Psoas muscle (tissue), 8 donors: ENCODE measurements around the gene PFDN2. TPM values are rescaled to one million over a fixed set of nuclear protein-coding genes. Genes with fewer than 3 reads are reported as not detected.

Source experiments
- ATAC-seq, 4 donors: fragments of 200-7000 bp; cut with Tn5 transposase; one replicate each; pipeline ENCODE4 v1.9.1; 2020; ENCODE audit warnings: moderate library complexity in 3 of 4, mild to moderate bottlenecking in 2 of 4
- DNase-seq, 2 donors: peaks; one replicate each; pipeline ENCODE4 v3.0.0-alpha.2; 2020
- H3K27ac ChIP-seq: fragments of 200-600 bp; one replicate; pipeline ENCODE4 v1.8.0; 2022
- H3K27me3 ChIP-seq, 3 donors: fragments of 200-600 bp in 1 of 3; one replicate each; pipeline versions ENCODE4 v1.6.1 to v1.8.0; 2013 to 2022; ENCODE audit warnings: low read length in 2 of 3, mild to moderate bottlenecking in 2 of 3, moderate library complexity in 1 of 3; ENCODE audit not compliant: insufficient read depth in 3 of 3
- H3K36me3 ChIP-seq, 2 donors: fragments of 200-600 bp in 1 of 2; one replicate each; pipeline versions ENCODE4 v1.6.1 to v1.8.0; 2013 to 2022; ENCODE audit warnings: low read depth in 1 of 2, mild to moderate bottlenecking in 1 of 2, moderate library complexity in 1 of 2; ENCODE audit not compliant: insufficient read depth in 1 of 2
- H3K4me1 ChIP-seq: fragments of 200-600 bp; one replicate; pipeline ENCODE4 v1.8.0; 2022
- H3K4me3 ChIP-seq: fragments of 200-600 bp; one replicate; pipeline ENCODE4 v1.8.0; 2022; ENCODE audit warnings: mild to moderate bottlenecking
- H3K9me3 ChIP-seq: fragments of 200-600 bp; one replicate; pipeline ENCODE4 v1.8.0; 2022
- CTCF ChIP-seq: fragments of 200-600 bp; IDR thresholded peaks from one replicate; pipeline ENCODE4 v1.8.0; 2022; ENCODE audit warnings: antibody characterized with exemption
- WGBS, 3 donors: extraction: QIAGEN DNeasy Blood & Tissue Kit; methylation state at CpG; one replicate each; pipeline versions ENCODE4 v1.1.6 to v1.1.7; 2013; 5-methylcytosine and 5-hydroxymethylcytosine counted together
- intact Hi-C, 2 donors: fragments of 100-400 bp; cut with DNase I; formaldehyde crosslinking; loops; one replicate each; pipeline versions ENCODE4 v1.11.0 to v1.14.2; 2022
- polyA plus RNA-seq, 3 donors: library from polyadenylated mRNA; stranded (reverse); fragments of 200-250 nt; gene quantifications; one replicate each; pipeline ENCODE4 v1.2.3, GENCODE V29; 2013
- total RNA-seq, 4 donors: library from RNA; stranded (reverse); fragmentation: NEBNext Ultra II Directional in 2 of 4; extraction: Animal tissue kit (Norgen Biotek cat#: 25700) in 2 of 4; gene quantifications; one replicate each; pipeline versions ENCODE4 v1.2.1 to v1.2.4, GENCODE V29; 2021 to 2023
- donor health status: healthy with polysubstance abuse.
- donor health status: DM: no; HTN: no; CAD: no; lungs with moderate emphysema.
- donor health status: Bipolar disorder and iron deficiency.
- donor health status: healthy.
- donor health status: DM: yes; HTN: yes; CAD: no.
- donor health status: DM: no; HTN: no; CAD: no.
- donor health status: DM: no; HTN: no; CAD: no.
- donor health status: DM: yes; HTN: yes; CAD: no.

The PFDN2 gene
- total and polyA plus RNA-seq, 7 donors = 60.2 to 759 (median 144) TPM

- TF ChIP-seq CTCF = no peak
- H3K4me3 ChIP-seq = peak overlapping the region; percentile 71
- no peaks in the 10 kb centered on the region for H3K9me3 ChIP-seq
- H3K27ac ChIP-seq = peak overlapping the region; percentile 92
- peaks cover 52% of the 10 kb centered on the region for H3K4me1 ChIP-seq
- 4 to 6% (median 5%) methylated on average over 11 of the region's 11 CpGs for WGBS, 3 donors
- DNase-seq (no peak), ATAC-seq (no peak)
- intact Hi-C loops = loop anchor here (2.0 to 5.0 kb wide), 2 partner anchors 22 to 86 kb away; partner anchors contain the start of gene USF1 (in 1 of the 2)
- H3K36me3 ChIP-seq = peaks cover 7 to 24% of the 10 kb centered on the region in 2 donors
- no peaks in the 10 kb centered on the region for H3K27me3 ChIP-seq
Observed at GRCh38 chr1:161133220-161133740, 15.4 kb upstream of the PFDN2 start.

GRCh38 chr1:161132410-161133219 is 14.8 kb upstream of the PFDN2 start, which contains the start of gene DEDD:
DEDD (minus strand) TSS chr1:161132667; CDS start chr1:161124462, 8,205 bp downstream.
- no peaks in the 10 kb centered on the region for H3K9me3 ChIP-seq
- peak within 1 kb of the TSS; percentile 92 for H3K27ac ChIP-seq
- ATAC-seq (peak; percentile 94 to 96 (median 95)), DNase-seq (peak; percentile 95 to 98)
- intact Hi-C loops = loop anchor here (1.0 to 5.0 kb wide), 3 partner anchors 22 to 85 kb away; partner anchors contain the start of genes B4GALT3 (in 1 of the 2) and USF1 (in 1 of the 2)
- H3K27me3 ChIP-seq = no peaks in the 10 kb centered on the region
- WGBS, 3 donors = 0% methylated on average over 43 to 68 of the region's 68 CpGs
- no peak for TF ChIP-seq CTCF
- peak within 1 kb of the TSS; percentile 71 for H3K4me3 ChIP-seq
- peaks cover 52% of the 10 kb centered on the region for H3K4me1 ChIP-seq
- H3K36me3 ChIP-seq = peaks cover 9 to 31% of the 10 kb centered on the region in 2 donors

- H3K27me3 ChIP-seq = no peaks in the 10 kb centered on the region
- no peak for TF ChIP-seq CTCF
- no peaks in the 10 kb centered on the region for H3K9me3 ChIP-seq
- 3 to 4% (median 4%) methylated on average over 22 of the region's 22 CpGs for whole genome bisulfite sequencing, 3 donors
- intact Hi-C loops = loop anchor here (1.0 to 5.0 kb wide), 3 partner anchors 23 to 84 kb away; partner anchors contain the start of genes B4GALT3 (in 1 of the 2) and USF1 (in 1 of the 2)
- peak overlapping the region; percentile 71 for H3K4me3 ChIP-seq
- H3K4me1 ChIP-seq = peaks cover 46% of the 10 kb centered on the region
- no peak for DNase-seq
- ATAC-seq = peak in 1 of 4 donors; percentile 6
- H3K36me3 ChIP-seq = peaks cover 9 to 39% of the 10 kb centered on the region in 2 donors
- H3K27ac ChIP-seq = peak overlapping the region; percentile 92
Observed at GRCh38 chr1:161131523-161132409, 13.9 kb upstream of the PFDN2 start.

GRCh38 chr1:161130266-161130665 is 12.4 kb upstream of the PFDN2 start:
- Histone ChIP-seq H3K9me3 (no peaks in the 10 kb centered on the region), H3K36me3 (peaks cover 9 to 54% of the 10 kb centered on the region in 2 donors), H3K27me3 (no peaks in the 10 kb centered on the region), H3K4me1 (peaks cover 39% of the 10 kb centered on the region), H3K4me3 (peak overlapping the region; percentile 71), H3K27ac (peak overlapping the region; percentile 92)
- 29 to 43% (median 31%) methylated on average over 1 of the region's 1 CpG for WGBS, 3 donors
- DNase-seq (no peak), ATAC-seq (no peak)
- intact Hi-C loops = loop anchor here in 1 of 2 donors (5.0 kb wide), 1 partner anchor 83 kb away; the partner anchor contains the start of gene USF1
- TF ChIP-seq CTCF = no peak
